PFSK-1 (cell line): ENCODE results near the gene CLP1.

Experiments used
- FOXP2 ChIP-seq: optimal IDR thresholded peaks from 2 replicates; pipeline ENCODE3; 2011; ENCODE audit warnings: borderline replicate concordance, control low read depth, inconsistent platforms; ENCODE audit not compliant: insufficient read depth; ENCODE audit errors: extremely low read length, extremely low read depth
- POLR2AphosphoS5 ChIP-seq: IDR thresholded peaks from 2 replicates; pipeline ENCODE4 v1.6.1; 2012; ENCODE audit warnings: low read depth, mild to moderate bottlenecking, control low read depth, low read length, moderate library complexity
- REST ChIP-seq, 2 experiments: IDR thresholded peaks; 2 replicates each; pipeline versions ENCODE4 v1.6.1 to v1.8.0; 2011 to 2012; ENCODE audit warnings: low read depth in 2 of 2, low read length in 2 of 2, control low read depth in 1 of 2, inconsistent platforms in 1 of 2, mild to moderate bottlenecking in 1 of 2, moderate library complexity in 1 of 2; ENCODE audit not compliant: insufficient read depth in 1 of 2
- SIN3A ChIP-seq: IDR thresholded peaks from 2 replicates; pipeline ENCODE4 v1.6.1; 2012; ENCODE audit warnings: mild to moderate bottlenecking, low read length, moderate library complexity, borderline replicate concordance; ENCODE audit not compliant: insufficient read depth
- TAF1 ChIP-seq: IDR thresholded peaks from 2 replicates; pipeline ENCODE4 v1.6.1; 2012; ENCODE audit warnings: low read length, control low read depth, borderline replicate concordance; ENCODE audit not compliant: insufficient read depth

The CLP1 gene

GRCh38 chr11:57626895-57627294 is 30.7 kb upstream of the CLP1 start:
- TF ChIP-seq TAF1 (no peak), SIN3A (no peak), FOXP2 (no peak), REST (IDR thresholded peaks at IDR 0.05; ENCODE audit: insufficient read depth in 1 of 2, low read depth in 2 of 2, low read length in 2 of 2) (no peak), POLR2AphosphoS5 (no peak)

GRCh38 chr11:57630171-57630570 is 27.4 kb upstream of the CLP1 start:
- TF ChIP-seq POLR2AphosphoS5: no peak
- no peak for TF ChIP-seq REST (IDR thresholded peaks at IDR 0.05; ENCODE audit: insufficient read depth in 1 of 2, low read depth in 2 of 2, low read length in 2 of 2)
- TF ChIP-seq SIN3A: no peak
- no peak for TF ChIP-seq TAF1
- TF ChIP-seq FOXP2: no peak

- no peak for TF ChIP-seq FOXP2
- no peak for TF ChIP-seq TAF1
- no peak for TF ChIP-seq SIN3A
- no peak for TF ChIP-seq REST (IDR thresholded peaks at IDR 0.05; ENCODE audit: insufficient read depth in 1 of 2, low read depth in 2 of 2, low read length in 2 of 2)
- TF ChIP-seq POLR2AphosphoS5: no peak
Observed at GRCh38 chr11:57632116-57632515, 25.4 kb upstream of the CLP1 start.

GRCh38 chr11:57633394-57634070 is 24.0 kb upstream of the CLP1 start:
- TF ChIP-seq REST (IDR thresholded peaks at IDR 0.05; ENCODE audit: insufficient read depth in 1 of 2, low read depth in 2 of 2, low read length in 2 of 2) (no peak), TAF1 (no peak), POLR2AphosphoS5 (no peak), SIN3A (no peak), FOXP2 (no peak)

- TF ChIP-seq REST (IDR thresholded peaks at IDR 0.05; ENCODE audit: insufficient read depth in 1 of 2, low read depth in 2 of 2, low read length in 2 of 2): no peak
- TF ChIP-seq TAF1: no peak
Observed at GRCh38 chr11:57634311-57634710, 23.3 kb upstream of the CLP1 start.
